Keratinocyte (primary cell): ENCODE data around the gene MAP3K4. TPM values are rescaled to one million over a fixed set of nuclear protein-coding genes. Genes with fewer than 3 reads are reported as not detected.

Experiments used
- DNase-seq: peaks from one replicate; pipeline ENCODE4 v3.0.0-alpha.2; 2011; ENCODE audit warnings: low read depth, missing footprints, low spot score
- FAIRE-seq: peaks from 2 replicates; lab custom pipeline; 2011; peaks lifted over from hg19 to GRCh38; lab: Jason Lieb, UNC
- H2AFZ ChIP-seq: 2 replicates; pipeline ENCODE4 v1.6.0; 2012; ENCODE audit warnings: low read length, control low read depth, inconsistent platforms; ENCODE audit not compliant: control insufficient read depth
- H3K27ac ChIP-seq: 2 replicates; pipeline ENCODE4 v1.5.1; 2011; ENCODE audit warnings: low read length; ENCODE audit not compliant: control insufficient read depth, insufficient read depth
- H3K27me3 ChIP-seq: 3 replicates; pipeline ENCODE4 v1.6.0; 2011; ENCODE audit warnings: low read length; ENCODE audit not compliant: control insufficient read depth, insufficient read depth; ENCODE audit errors: extremely low read depth
- H3K36me3 ChIP-seq, 2 experiments: 2 replicates in 1 of 2; 3 replicates in 1 of 2; pipeline ENCODE4 v1.5.1; 2011; ENCODE audit warnings: low read length in 2 of 2, mild to moderate bottlenecking in 1 of 2; ENCODE audit not compliant: control insufficient read depth in 2 of 2, insufficient read depth in 2 of 2; ENCODE audit errors: extremely low read depth in 1 of 2
- H3K4me1 ChIP-seq: 3 replicates; pipeline ENCODE4 v1.5.1; 2011; ENCODE audit warnings: low read length; ENCODE audit not compliant: control insufficient read depth, insufficient read depth; ENCODE audit errors: extremely low read depth
- H3K4me2 ChIP-seq: 3 replicates; pipeline ENCODE4 v1.6.0; 2011; ENCODE audit warnings: low read depth, low read length; ENCODE audit not compliant: control insufficient read depth, insufficient read depth; ENCODE audit errors: extremely low read depth
- H3K4me3 ChIP-seq, 3 experiments: fragments of 200-600 bp in 1 of 3; sonication (generic) in 1 of 3; 2 replicates in 2 of 3; 3 replicates in 1 of 3; pipeline ENCODE4 v1.5.1; 2011 to 2016; ENCODE audit warnings: low read length in 3 of 3, mild to moderate bottlenecking in 3 of 3, control low read depth in 2 of 3, inconsistent platforms in 1 of 3, low read depth in 1 of 3, mixed read lengths in 1 of 3, mixed run types in 1 of 3, moderate library complexity in 1 of 3; ENCODE audit not compliant: control insufficient read depth in 2 of 3, insufficient read depth in 2 of 3; ENCODE audit errors: extremely low read depth in 1 of 3
- H3K79me2 ChIP-seq: 2 replicates; pipeline ENCODE4 v1.6.0; 2012; ENCODE audit warnings: low read length; ENCODE audit not compliant: control insufficient read depth, insufficient read depth
- H3K9ac ChIP-seq: 3 replicates; pipeline ENCODE4 v1.6.0; 2011; ENCODE audit warnings: low read length; ENCODE audit not compliant: control insufficient read depth, insufficient read depth; ENCODE audit errors: extremely low read depth
- H3K9me1 ChIP-seq: 3 replicates; pipeline ENCODE4 v1.6.0; 2011; ENCODE audit warnings: low read length; ENCODE audit not compliant: control insufficient read depth, insufficient read depth; ENCODE audit errors: extremely low read depth
- H3K9me3 ChIP-seq: 2 replicates; pipeline ENCODE4 v1.5.1; 2012; ENCODE audit warnings: low read depth, low read length; ENCODE audit not compliant: control insufficient read depth
- H4K20me1 ChIP-seq: 3 replicates; pipeline ENCODE4 v1.6.0; 2011; ENCODE audit warnings: low read length; ENCODE audit not compliant: control insufficient read depth, insufficient read depth; ENCODE audit errors: extremely low read depth
- EZH2 ChIP-seq: IDR thresholded peaks from one replicate; pipeline ENCODE4 v1.6.1; 2012; ENCODE audit warnings: inconsistent platforms, mild to moderate bottlenecking, low read length, moderate library complexity
- dilution Hi-C: fragments of 300-500 bp; cut with MboI; formaldehyde crosslinking; loops from one replicate; pipeline ENCODE4 v1.7.0; 2020; ENCODE audit warnings: low sequenced_read_pairs; ENCODE audit not compliant: extremely low pct_ligation_motif_present
- polyA plus RNA-seq, 5 experiments: library from polyadenylated mRNA; depleted of rRNA in 3 of 5; stranded (reverse) in 3 of 5; stranded (forward) in 1 of 5; unstranded in 1 of 5; fragments of >200 nt; gene quantifications; 1 replicate in 1 of 5; 2 replicates in 3 of 5; 3 replicates in 1 of 5; pipeline versions ENCODE4 v1.2.1 to v1.2.3, GENCODE V29; 2011 to 2012; ENCODE audit warnings: missing spikeins in 2 of 5, low read depth in 1 of 5, low replicate concordance in 1 of 5
- TF ChIP-seq, protein P1 (sequence below), 3 experiments: IDR thresholded peaks in 1 of 3; conservative IDR thresholded peaks in 1 of 3; optimal IDR thresholded peaks in 1 of 3; 2 replicates in 2 of 3; 3 replicates in 1 of 3; pipeline versions ENCODE3 to v1.5.1; 2011; ENCODE audit warnings: low read length in 3 of 3, mild to moderate bottlenecking in 3 of 3, moderate library complexity in 2 of 3, control low read depth in 1 of 3, inconsistent platforms in 1 of 3; ENCODE audit not compliant: insufficient read depth in 2 of 3; ENCODE audit errors: extremely low read depth in 1 of 3

Gene MAP3K4
- polyA plus RNA-seq, 1 donor (not counting 4 experiments of a cell fraction or from before 2014, with no cell fraction given) = 12.8 TPM

GRCh38 chr6:160952633-160953281 is 38.8 kb upstream of the MAP3K4 start:
- no peak overlapping the region for H2AFZ ChIP-seq
- no peak overlapping the region for H3K9ac ChIP-seq
- dilution Hi-C loops = no loop called here
- DNase-seq (no peak), FAIRE-seq (no peak)
- no peaks in the 10 kb centered on the region for H3K9me1 ChIP-seq
- H3K36me3 ChIP-seq = no peaks in the 10 kb centered on the region
- no peak overlapping the region for H3K4me3 ChIP-seq
- H3K4me2 ChIP-seq = no peak overlapping the region
- H3K27ac ChIP-seq = no peak overlapping the region
- no peaks in the 10 kb centered on the region for H4K20me1 ChIP-seq
- H3K79me2 ChIP-seq = no peaks in the 10 kb centered on the region
- H3K27me3 ChIP-seq = no peaks in the 10 kb centered on the region
- no peaks in the 10 kb centered on the region for H3K9me3 ChIP-seq
- no peak for TF ChIP-seq EZH2
- TF ChIP-seq, protein P1, sequence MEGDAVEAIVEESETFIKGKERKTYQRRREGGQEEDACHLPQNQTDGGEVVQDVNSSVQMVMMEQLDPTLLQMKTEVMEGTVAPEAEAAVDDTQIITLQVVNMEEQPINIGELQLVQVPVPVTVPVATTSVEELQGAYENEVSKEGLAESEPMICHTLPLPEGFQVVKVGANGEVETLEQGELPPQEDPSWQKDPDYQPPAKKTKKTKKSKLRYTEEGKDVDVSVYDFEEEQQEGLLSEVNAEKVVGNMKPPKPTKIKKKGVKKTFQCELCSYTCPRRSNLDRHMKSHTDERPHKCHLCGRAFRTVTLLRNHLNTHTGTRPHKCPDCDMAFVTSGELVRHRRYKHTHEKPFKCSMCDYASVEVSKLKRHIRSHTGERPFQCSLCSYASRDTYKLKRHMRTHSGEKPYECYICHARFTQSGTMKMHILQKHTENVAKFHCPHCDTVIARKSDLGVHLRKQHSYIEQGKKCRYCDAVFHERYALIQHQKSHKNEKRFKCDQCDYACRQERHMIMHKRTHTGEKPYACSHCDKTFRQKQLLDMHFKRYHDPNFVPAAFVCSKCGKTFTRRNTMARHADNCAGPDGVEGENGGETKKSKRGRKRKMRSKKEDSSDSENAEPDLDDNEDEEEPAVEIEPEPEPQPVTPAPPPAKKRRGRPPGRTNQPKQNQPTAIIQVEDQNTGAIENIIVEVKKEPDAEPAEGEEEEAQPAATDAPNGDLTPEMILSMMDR (optimal IDR thresholded peaks at IDR 0.05 in 1 of 3, IDR thresholded peaks at IDR 0.05 in 1 of 3, conservative IDR thresholded peaks at IDR 0.05 in 1 of 3; ENCODE audit: extremely low read depth in 1 of 3, insufficient read depth in 2 of 3, low read length in 3 of 3) = no peak
- H3K4me1 ChIP-seq = peaks cover 22% of the 10 kb centered on the region

GRCh38 chr6:160955508-160956295 is 35.9 kb upstream of the MAP3K4 start:
- H4K20me1 ChIP-seq = no peaks in the 10 kb centered on the region
- H3K9ac ChIP-seq = no peak overlapping the region
- no peaks in the 10 kb centered on the region for H3K9me1 ChIP-seq
- no peak overlapping the region for H2AFZ ChIP-seq
- no peaks in the 10 kb centered on the region for H3K79me2 ChIP-seq
- dilution Hi-C loops = no loop called here
- no peak overlapping the region for H3K4me2 ChIP-seq
- H3K9me3 ChIP-seq = no peaks in the 10 kb centered on the region
- no peak overlapping the region for H3K27ac ChIP-seq
- peaks cover 6% of the 10 kb centered on the region for H3K4me1 ChIP-seq
- DNase-seq = no peak
- H3K4me3 ChIP-seq = no peak overlapping the region
- no peaks in the 10 kb centered on the region for H3K27me3 ChIP-seq
- no peaks in the 10 kb centered on the region for H3K36me3 ChIP-seq
- FAIRE-seq = no peak
- TF ChIP-seq EZH2 = no peak
- TF ChIP-seq, protein P1 (optimal IDR thresholded peaks at IDR 0.05 in 1 of 3, IDR thresholded peaks at IDR 0.05 in 1 of 3, conservative IDR thresholded peaks at IDR 0.05 in 1 of 3; ENCODE audit: extremely low read depth in 1 of 3, insufficient read depth in 2 of 3, low read length in 3 of 3) = no peak
